ENCODE data around the gene ZP4.

Gene ZP4

DNA sequence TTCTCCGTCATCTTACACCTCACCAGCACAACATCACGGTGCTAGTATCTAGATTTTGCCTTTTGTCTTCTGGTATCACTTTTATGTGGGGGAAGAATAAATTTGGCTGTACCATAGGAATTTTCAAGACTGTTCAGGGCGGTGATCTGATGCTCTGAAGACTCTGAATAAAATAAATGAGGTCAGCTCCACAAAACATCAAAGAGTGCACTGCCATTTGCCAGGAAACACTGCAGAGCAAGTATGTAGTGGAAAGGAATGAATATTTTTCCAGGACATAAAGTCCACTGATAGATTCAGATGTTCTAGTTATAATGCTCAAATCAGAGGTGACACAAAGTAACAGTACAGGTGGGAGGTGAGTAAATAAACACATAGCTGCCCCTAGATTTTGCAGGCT lies 56.3 kb downstream of the ZP4 start:
- no peak for DNase-seq (ENCODE audit: low spot score)
- in situ Hi-C loops (cut with MboI; ENCODE audit: low pct_unique_long_range_greater_than_20kb, low sequenced_read_pairs, unreplicated experiment): no loop called here
- TF ChIP-seq, protein P1, sequence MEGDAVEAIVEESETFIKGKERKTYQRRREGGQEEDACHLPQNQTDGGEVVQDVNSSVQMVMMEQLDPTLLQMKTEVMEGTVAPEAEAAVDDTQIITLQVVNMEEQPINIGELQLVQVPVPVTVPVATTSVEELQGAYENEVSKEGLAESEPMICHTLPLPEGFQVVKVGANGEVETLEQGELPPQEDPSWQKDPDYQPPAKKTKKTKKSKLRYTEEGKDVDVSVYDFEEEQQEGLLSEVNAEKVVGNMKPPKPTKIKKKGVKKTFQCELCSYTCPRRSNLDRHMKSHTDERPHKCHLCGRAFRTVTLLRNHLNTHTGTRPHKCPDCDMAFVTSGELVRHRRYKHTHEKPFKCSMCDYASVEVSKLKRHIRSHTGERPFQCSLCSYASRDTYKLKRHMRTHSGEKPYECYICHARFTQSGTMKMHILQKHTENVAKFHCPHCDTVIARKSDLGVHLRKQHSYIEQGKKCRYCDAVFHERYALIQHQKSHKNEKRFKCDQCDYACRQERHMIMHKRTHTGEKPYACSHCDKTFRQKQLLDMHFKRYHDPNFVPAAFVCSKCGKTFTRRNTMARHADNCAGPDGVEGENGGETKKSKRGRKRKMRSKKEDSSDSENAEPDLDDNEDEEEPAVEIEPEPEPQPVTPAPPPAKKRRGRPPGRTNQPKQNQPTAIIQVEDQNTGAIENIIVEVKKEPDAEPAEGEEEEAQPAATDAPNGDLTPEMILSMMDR (IDR thresholded peaks at IDR 0.05; ENCODE audit: extremely low read depth, insufficient read depth, missing control alignments): no peak

DNA sequence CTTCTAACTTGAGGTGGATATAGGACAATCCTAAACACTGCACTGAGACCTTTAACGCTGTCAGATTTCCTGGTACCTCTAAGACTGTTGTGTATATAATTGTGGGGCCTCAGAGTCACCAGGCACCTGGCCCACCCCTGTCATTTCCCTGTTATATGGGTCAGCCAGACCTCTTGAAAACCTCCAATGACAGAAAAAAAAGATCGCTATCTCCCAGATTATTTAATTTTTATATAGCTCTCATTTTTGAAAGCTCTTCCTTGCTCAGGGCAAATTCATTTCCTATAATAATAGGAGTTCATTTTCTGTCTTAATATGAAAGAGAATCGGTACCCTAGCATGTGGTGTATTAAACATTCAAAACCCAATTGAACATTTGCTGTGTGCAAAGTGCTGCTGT lies 56.7 kb downstream of the ZP4 start:
- no peak for DNase-seq (ENCODE audit: low spot score)
- in situ Hi-C loops (cut with MboI; ENCODE audit: low pct_unique_long_range_greater_than_20kb, low sequenced_read_pairs, unreplicated experiment): no loop called here
- TF ChIP-seq, protein P1 (IDR thresholded peaks at IDR 0.05; ENCODE audit: extremely low read depth, insufficient read depth, missing control alignments): no peak

DNA sequence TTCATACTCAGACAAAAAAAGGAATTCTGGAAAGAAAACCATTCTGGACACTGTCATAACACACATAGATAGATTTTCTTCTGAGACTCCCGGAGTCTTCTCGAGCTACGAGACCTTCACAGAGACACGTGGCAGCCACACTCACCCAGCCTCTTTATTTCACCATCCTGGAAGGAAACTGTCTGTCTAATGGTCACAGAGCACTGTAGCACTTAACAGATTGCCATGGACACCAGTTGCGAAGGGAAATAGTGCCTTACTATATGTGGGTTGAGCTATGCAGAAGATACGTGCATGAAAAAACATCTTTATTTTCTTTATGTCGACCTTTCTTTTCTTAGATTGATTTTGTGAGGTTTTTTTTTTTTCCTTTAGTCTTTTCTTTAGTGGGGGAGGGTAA lies 57.9 kb downstream of the ZP4 start:
- in situ Hi-C loops (cut with MboI; ENCODE audit: low pct_unique_long_range_greater_than_20kb, low sequenced_read_pairs, unreplicated experiment): no loop called here
- DNase-seq (ENCODE audit: low spot score): no peak
- TF ChIP-seq, protein P1 (IDR thresholded peaks at IDR 0.05; ENCODE audit: extremely low read depth, insufficient read depth, missing control alignments): no peak
